ENCODE data around the gene PCDHGA12. TPM values are rescaled to one million over a fixed set of nuclear protein-coding genes. Genes with fewer than 3 reads are reported as not detected.

The PCDHGA12 gene
- total RNA-seq, 4 donors from 2014 or later: 3.4 to 9.1 (median 6.3) TPM

DNA sequence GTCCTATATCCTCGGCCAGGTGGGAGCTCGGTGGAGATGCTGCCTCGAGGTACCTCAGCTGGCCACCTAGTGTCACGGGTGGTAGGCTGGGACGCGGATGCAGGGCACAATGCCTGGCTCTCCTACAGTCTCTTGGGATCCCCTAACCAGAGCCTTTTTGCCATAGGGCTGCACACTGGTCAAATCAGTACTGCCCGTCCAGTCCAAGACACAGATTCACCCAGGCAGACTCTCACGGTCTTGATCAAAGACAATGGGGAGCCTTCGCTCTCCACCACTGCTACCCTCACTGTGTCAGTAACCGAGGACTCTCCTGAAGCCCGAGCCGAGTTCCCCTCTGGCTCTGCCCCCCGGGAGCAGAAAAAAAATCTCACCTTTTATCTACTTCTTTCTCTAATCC lies 47.5 kb downstream of the PCDHGA12 start:
- TF ChIP-seq CTCF (IDR thresholded peaks at IDR 0.05) (no peak), POLR2A (IDR thresholded peaks at IDR 0.05) (no peak)
- DNase-seq (ENCODE audit: low spot score in 2 of 2): no peak
- 12 to 48% methylated on average over 12 to 13 of the region's 13 CpGs for WGBS, 2 donors
- no peak overlapping the region for H3K4me3 ChIP-seq (ENCODE audit: low read depth, poor library complexity, severe bottlenecking)
- intact Hi-C loops (cut with DNase I; ENCODE audit: low total_unique reads): loop anchor here (5.0 kb wide), 1 partner anchor 44 kb away; no protein-coding TSS in a partner anchor

GRCh38 chr5:141478321-141478945 lies 48.1 kb downstream of the PCDHGA12 start:
- no peak overlapping the region for H3K4me3 ChIP-seq (ENCODE audit: low read depth, poor library complexity, severe bottlenecking)
- TF ChIP-seq CTCF (IDR thresholded peaks at IDR 0.05) (no peak), POLR2A (IDR thresholded peaks at IDR 0.05) (no peak)
- 20 to 37% methylated on average over 20 of the region's 20 CpGs for WGBS, 2 donors
- intact Hi-C loops (cut with DNase I; ENCODE audit: low total_unique reads): loop anchor here (5.0 kb wide), 1 partner anchor 44 kb away; no protein-coding TSS in a partner anchor
- peak; percentile 50 to 90 for DNase-seq (ENCODE audit: low spot score in 2 of 2)

DNA sequence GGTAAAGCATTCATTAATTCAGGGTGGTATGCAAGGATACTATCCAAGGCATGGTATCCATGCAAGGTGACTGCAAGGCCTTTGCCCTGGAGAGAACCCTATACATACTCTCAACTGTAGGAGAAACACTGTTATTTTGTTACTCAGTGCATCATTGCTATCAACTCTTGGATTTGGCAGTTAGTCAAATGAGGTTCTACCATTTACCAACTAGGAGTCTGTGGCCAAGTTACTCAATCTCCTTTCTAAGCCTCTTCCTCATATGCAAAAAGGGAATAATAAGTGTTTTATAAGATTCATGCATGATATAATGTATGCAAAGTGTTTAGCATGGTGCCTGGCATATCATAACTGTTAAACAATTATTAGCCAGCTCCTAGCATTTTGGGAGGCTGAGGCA lies 49.5 kb downstream of the PCDHGA12 start:
- TF ChIP-seq POLR2A (IDR thresholded peaks at IDR 0.05) (no peak), CTCF (IDR thresholded peaks at IDR 0.05) (no peak)
- DNase-seq (ENCODE audit: low spot score in 2 of 2): no peak
- intact Hi-C loops (cut with DNase I; ENCODE audit: low total_unique reads): loop anchor here (5.0 kb wide), 1 partner anchor 43 kb away; no protein-coding TSS in a partner anchor
- no peak overlapping the region for H3K4me3 ChIP-seq (ENCODE audit: low read depth, poor library complexity, severe bottlenecking)

Other genes starting within 250 kb of the PCDHGA12 start
- 1 to 10 TPM in 3 of 4 donors, under 1 TPM in 1; 0.55 to 3.2 (median 1.9) TPM for gene PCDHB16, start 248.1 kb upstream of the PCDHGA12 start, total RNA-seq
- gene PCDHB9, start 243.3 kb upstream of the PCDHGA12 start, total RNA-seq: 1 to 10 TPM in 2 of 4 donors, under 1 TPM in 2; 0.38 to 2.2 (median 1.2) TPM
- 1 to 10 TPM in 2 of 4 donors, under 1 TPM in 2; 0.19 to 1.5 (median 0.76) TPM for gene PCDHB10, start 238.2 kb upstream of the PCDHGA12 start, total RNA-seq
- gene PCDHB11, start 230.9 kb upstream of the PCDHGA12 start, total RNA-seq: 1 to 10 TPM in 3 of 4 donors, under 1 TPM in 1; 0.63 to 1.7 (median 1.4) TPM
- 1 to 10 TPM in 2 of 4 donors, under 1 TPM in 1, not detected in 1; 0.49 to 3.2 (median 2.3) TPM for gene PCDHB12, start 221.8 kb upstream of the PCDHGA12 start, total RNA-seq
- gene PCDHB13, start 216.6 kb upstream of the PCDHGA12 start, total RNA-seq: 1 to 10 TPM; 3.3 to 9.0 (median 5.0) TPM
- 1 to 10 TPM; 5.4 to 7.5 (median 6.2) TPM for gene PCDHB14, start 207.2 kb upstream of the PCDHGA12 start, total RNA-seq
- gene PCDHB15, start 185.1 kb upstream of the PCDHGA12 start, total RNA-seq: 1 to 10 TPM in 3 of 4 donors, under 1 TPM in 1; 0.46 to 2.0 (median 1.4) TPM
- 1 to 10 TPM in 1 of 4 donors, under 1 TPM in 2, not detected in 1; 0.66 to 5.0 (median 0.67) TPM for gene SLC25A2, start 126.5 kb upstream of the PCDHGA12 start, total RNA-seq
- 10 to 100 TPM; 46.9 to 76.0 (median 64.9) TPM for gene TAF7, start 109.7 kb upstream of the PCDHGA12 start, total RNA-seq
- gene PCDHGA1, start 100.0 kb upstream of the PCDHGA12 start, total RNA-seq: under 1 TPM in 3 of 4 donors, not detected in 1; 0.52 to 0.54 (median 0.53) TPM
- gene PCDHGA2, start 91.7 kb upstream of the PCDHGA12 start, total RNA-seq: 1 to 10 TPM; 1.4 to 5.3 (median 1.9) TPM
- gene PCDHGA3, start 86.7 kb upstream of the PCDHGA12 start, total RNA-seq: 1 to 10 TPM; 1.0 to 3.5 (median 2.9) TPM
- gene PCDHGB1, start 80.4 kb upstream of the PCDHGA12 start, total RNA-seq: 1 to 10 TPM in 3 of 4 donors, under 1 TPM in 1; 0.30 to 1.3 (median 1.1) TPM
- 1 to 10 TPM in 3 of 4 donors, under 1 TPM in 1; 0.25 to 4.3 (median 2.4) TPM for gene PCDHGA4, start 75.5 kb upstream of the PCDHGA12 start, total RNA-seq
- 1 to 10 TPM; 2.1 to 4.0 (median 2.6) TPM for gene PCDHGB2, start 70.5 kb upstream of the PCDHGA12 start, total RNA-seq
- gene PCDHGA5, start 66.3 kb upstream of the PCDHGA12 start, total RNA-seq: 1 to 10 TPM in 3 of 4 donors, under 1 TPM in 1; 0.51 to 3.4 (median 1.6) TPM
- gene PCDHGB3, start 60.3 kb upstream of the PCDHGA12 start, total RNA-seq: 1 to 10 TPM; 3.0 to 7.9 (median 4.8) TPM
- 1 to 10 TPM; 2.5 to 3.7 (median 3.6) TPM for gene PCDHGA6, start 56.6 kb upstream of the PCDHGA12 start, total RNA-seq
- gene PCDHGA7, start 47.8 kb upstream of the PCDHGA12 start, total RNA-seq: 1 to 10 TPM; 2.2 to 2.5 (median 2.5) TPM
- 1 to 10 TPM; 5.2 to 8.9 (median 8.4) TPM for gene PCDHGB4, start 42.8 kb upstream of the PCDHGA12 start, total RNA-seq
- 1 to 10 TPM in 3 of 4 donors, under 1 TPM in 1; 0.97 to 2.2 (median 1.6) TPM for gene PCDHGA8, start 37.9 kb upstream of the PCDHGA12 start, total RNA-seq
- gene PCDHGB5, start 32.6 kb upstream of the PCDHGA12 start, total RNA-seq: 10 to 100 TPM; 12.3 to 17.6 (median 14.6) TPM
- 1 to 10 TPM; 5.6 to 8.2 (median 6.3) TPM for gene PCDHGA9, start 27.7 kb upstream of the PCDHGA12 start, total RNA-seq
- 1 to 10 TPM; 4.4 to 7.4 (median 6.6) TPM for gene PCDHGB6, start 22.5 kb upstream of the PCDHGA12 start, total RNA-seq
- 10 to 100 TPM in 1 of 4 donors, 1 to 10 TPM in 3; 6.8 to 11.7 (median 8.3) TPM for gene PCDHGA10, start 17.5 kb upstream of the PCDHGA12 start, total RNA-seq
- gene PCDHGB7, start 12.8 kb upstream of the PCDHGA12 start, total RNA-seq: 10 to 100 TPM in 2 of 4 donors, 1 to 10 TPM in 2; 8.0 to 11.3 (median 10.1) TPM
- 1 to 10 TPM; 3.2 to 6.9 (median 3.7) TPM for gene PCDHGA11, start 9.5 kb upstream of the PCDHGA12 start, total RNA-seq
- 10 to 100 TPM; 45.5 to 80.8 (median 49.7) TPM for gene PCDHGC3, start 45.5 kb downstream of the PCDHGA12 start, total RNA-seq
- 10 to 100 TPM in 1 of 4 donors, 1 to 10 TPM in 3; 1.2 to 34.5 (median 2.2) TPM for gene PCDHGC4, start 54.5 kb downstream of the PCDHGA12 start, total RNA-seq
- 1 to 10 TPM; 1.1 to 1.7 (median 1.7) TPM for gene PCDHGC5, start 58.6 kb downstream of the PCDHGA12 start, total RNA-seq
- gene DIAPH1, start 188.5 kb downstream of the PCDHGA12 start, total RNA-seq: 100 to 1,000 TPM in 1 of 4 donors, 10 to 100 TPM in 3; 64.9 to 101 (median 88.7) TPM
- 10 to 100 TPM; 49.4 to 66.4 (median 52.7) TPM for gene HDAC3, start 206.3 kb downstream of the PCDHGA12 start, total RNA-seq
- 10 to 100 TPM in 2 of 4 donors, 1 to 10 TPM in 2; 5.9 to 11.4 (median 9.0) TPM for gene RELL2, start 206.5 kb downstream of the PCDHGA12 start, total RNA-seq
- 100 to 1,000 TPM in 2 of 4 donors, 10 to 100 TPM in 2; 72.1 to 136 (median 101) TPM for gene FCHSD1, start 220.9 kb downstream of the PCDHGA12 start, total RNA-seq

All from lower leg skin (tissue), 4 donors.